Stimulated activated CD4-positive, alpha-beta T cell treated with anti-CD3 and anti-CD28 coated beads, TNF-alpha, amount 100 ng/mL, for 4 hours (primary cell): Measurements from ENCODE around the gene FMN2.
"Not testable (repeated sequence)": the region's sequence is repeated elsewhere in the genome, so short reads cannot be mapped to it uniquely, and the experiment has no call there.

Experiments used
- DNase-seq, 3 experiments: peaks; one replicate each; pipeline ENCODE4 v3.0.0-alpha.2; 2020; ENCODE audit warnings: low read depth in 3 of 3

The FMN2 gene

GRCh38 chr1:240254778-240255291, 163.2 kb downstream of the FMN2 start:
- DNase-seq = no peak

GRCh38 chr1:240255922-240256321, 164.2 kb downstream of the FMN2 start:
- DNase-seq = no peak

GRCh38 chr1:240256836-240257503, 165.3 kb downstream of the FMN2 start:
- DNase-seq = no peak

- no peak for DNase-seq
Observed at GRCh38 chr1:240258910-240259309, 167.2 kb downstream of the FMN2 start.

- not testable (repeated sequence) for DNase-seq
Observed at GRCh38 chr1:240264494-240264893, 172.8 kb downstream of the FMN2 start.

GRCh38 chr1:240271081-240271480, 179.4 kb downstream of the FMN2 start:
- no peak for DNase-seq

GRCh38 chr1:240274569-240274968, 182.9 kb downstream of the FMN2 start:
- DNase-seq = no peak

- not testable (repeated sequence) for DNase-seq
Observed at GRCh38 chr1:240275219-240275618, 183.5 kb downstream of the FMN2 start.

- DNase-seq = no peak
Observed at GRCh38 chr1:240278082-240278481, 186.4 kb downstream of the FMN2 start.

- no peak for DNase-seq
Observed at GRCh38 chr1:240280560-240281322, 189.1 kb downstream of the FMN2 start.

- DNase-seq = no peak
Observed at GRCh38 chr1:240282061-240282830, 190.6 kb downstream of the FMN2 start.

- no peak for DNase-seq
Observed at GRCh38 chr1:240284656-240285414, 193.2 kb downstream of the FMN2 start.

- no peak for DNase-seq
Observed at GRCh38 chr1:240285540-240285939, 193.9 kb downstream of the FMN2 start.

- no peak for DNase-seq
Observed at GRCh38 chr1:240287722-240288121, 196.0 kb downstream of the FMN2 start.

GRCh38 chr1:240293706-240294105, 202.0 kb downstream of the FMN2 start:
- DNase-seq = no peak

GRCh38 chr1:240294566-240294965, 202.9 kb downstream of the FMN2 start:
- no peak for DNase-seq

GRCh38 chr1:240295811-240296210, 204.1 kb downstream of the FMN2 start:
- no peak for DNase-seq

GRCh38 chr1:240304466-240304865, 212.8 kb downstream of the FMN2 start:
- DNase-seq = no peak

GRCh38 chr1:240306673-240307072, 215.0 kb downstream of the FMN2 start:
- no peak for DNase-seq

- DNase-seq = no peak
Observed at GRCh38 chr1:240308096-240308495, 216.4 kb downstream of the FMN2 start.

GRCh38 chr1:240309769-240310168, 218.1 kb downstream of the FMN2 start:
- no peak for DNase-seq
